CD4-positive, alpha-beta T cell treated with Interleukin-1 beta for 1 hour (primary cell): Measurements from ENCODE around the gene COPZ2.
A peak's percentile ranks its signal among the peaks of the same experiment; 100 is the strongest.
"Not testable (repeated sequence)": the region's sequence is repeated elsewhere in the genome, so short reads cannot be mapped to it uniquely, and the experiment has no call there.

Experiments used
- DNase-seq, 2 donors: peaks; one replicate each; pipeline ENCODE4 v3.0.0-alpha.2; 2020 to 2022

The COPZ2 gene

DNA sequence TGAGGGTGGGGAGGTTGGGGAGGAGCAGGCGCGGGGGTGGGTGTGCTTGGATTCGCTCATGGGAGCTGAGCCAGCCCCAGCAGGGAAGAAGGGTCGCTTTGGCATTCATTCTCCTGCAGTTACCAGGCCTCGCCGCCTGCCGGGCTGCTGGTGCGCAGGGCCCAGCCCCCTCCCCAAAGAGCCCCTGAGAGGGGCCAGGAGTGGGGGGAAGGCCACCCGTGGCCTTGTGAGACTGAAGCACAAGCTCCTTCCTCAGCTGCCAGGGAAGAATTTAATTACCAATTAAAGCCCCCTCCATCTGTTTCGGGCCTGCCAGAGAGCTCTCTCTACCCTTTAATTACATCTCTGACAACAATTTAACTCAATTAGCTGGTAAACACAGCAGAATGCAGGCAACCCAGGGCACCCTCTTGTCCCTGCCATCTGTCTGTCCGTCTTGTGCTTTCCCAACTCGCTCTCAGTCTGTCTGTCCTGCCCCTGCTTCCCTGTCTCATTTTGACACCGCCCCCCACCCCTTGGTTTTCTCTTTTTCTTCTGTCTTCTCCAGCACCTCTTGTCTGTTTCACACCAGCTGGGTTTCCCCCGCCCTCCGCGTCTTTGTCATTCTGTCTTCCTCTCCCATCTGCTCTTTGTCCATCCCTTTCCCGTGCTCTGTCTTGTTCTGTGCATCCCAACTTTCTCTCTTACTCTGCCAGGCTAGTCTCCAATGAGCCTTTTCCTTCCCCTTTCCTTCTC lies 34.0 kb downstream of the COPZ2 start:
- DNase-seq, result no peak

DNA sequence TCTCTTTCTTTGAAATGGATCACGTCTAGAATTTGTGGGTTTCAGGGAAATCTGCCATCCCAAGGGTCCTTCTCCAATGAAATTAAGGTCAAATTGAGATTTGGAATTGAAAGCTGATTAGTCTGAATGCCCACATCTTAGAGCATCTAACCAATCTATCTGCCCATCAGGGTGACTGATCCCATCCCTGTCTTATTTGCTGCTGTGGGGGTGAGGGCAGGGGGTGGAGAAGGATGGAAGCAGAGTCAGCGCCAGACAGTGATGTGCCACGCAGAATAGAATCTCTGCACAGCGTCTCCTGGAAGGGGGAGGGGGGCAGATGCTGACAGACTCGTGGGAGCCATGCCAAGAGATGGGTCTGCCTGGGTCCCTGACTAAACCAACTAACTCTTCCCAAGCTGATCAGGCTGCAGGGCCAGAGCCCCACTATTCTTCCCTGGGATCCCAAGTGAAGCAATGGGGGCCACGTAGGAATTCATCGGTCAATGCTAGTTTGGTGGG lies 34.6 kb downstream of the COPZ2 start:
- DNase-seq, result no peak

DNA sequence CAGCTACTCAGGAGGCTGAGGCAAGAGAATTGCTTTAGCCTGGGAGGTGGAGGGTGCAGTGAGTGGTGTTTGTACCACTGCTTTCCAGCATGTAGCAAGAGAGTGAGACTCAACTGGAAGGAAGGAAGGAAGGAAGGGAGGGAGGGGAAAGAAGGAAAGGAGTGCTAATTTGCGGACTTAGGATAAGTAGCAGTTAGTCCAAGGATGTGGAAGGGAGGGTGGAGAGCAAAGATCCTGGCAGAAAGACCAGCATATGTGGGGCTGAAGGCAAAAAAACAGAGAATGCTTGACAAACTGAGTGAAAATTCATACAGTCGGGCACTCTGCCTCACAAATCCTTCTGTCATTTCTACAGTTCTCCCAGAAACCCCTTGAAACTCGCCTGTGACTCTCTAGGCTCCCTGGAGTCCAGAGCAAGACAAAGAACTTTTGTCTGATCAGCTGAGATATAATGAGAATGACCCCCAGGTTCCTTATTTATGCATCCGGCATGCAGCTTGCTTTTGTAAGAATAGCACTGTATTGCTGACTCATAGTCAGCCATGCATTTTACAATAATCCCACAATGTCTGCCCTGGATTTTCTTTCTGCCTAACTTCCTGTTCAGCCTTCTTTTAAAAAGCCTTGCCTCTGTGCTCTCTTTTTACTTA lies 35.2 kb downstream of the COPZ2 start:
- DNase-seq, result peak in 1 of 2 donors; percentile 15

DNA sequence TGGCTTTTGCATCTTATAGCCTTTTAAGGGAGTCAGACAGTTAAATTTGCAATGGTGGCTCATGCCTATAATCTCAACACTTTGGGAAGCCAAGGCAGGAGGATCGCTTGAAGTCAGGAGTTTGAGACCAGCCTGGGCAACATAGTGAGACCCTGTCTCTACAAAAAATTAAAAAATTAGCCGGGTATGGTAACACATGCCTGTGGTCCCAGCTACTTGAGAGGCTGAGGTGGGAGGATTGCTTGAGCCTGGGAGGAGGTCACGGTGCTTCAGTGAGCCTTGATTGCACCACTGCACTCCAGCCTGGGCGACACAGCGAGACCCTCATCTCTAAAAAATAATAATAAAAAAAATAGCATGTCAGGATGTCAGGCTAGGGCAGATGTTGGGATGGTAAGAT lies 35.9 kb downstream of the COPZ2 start:
- not testable (repeated sequence) for DNase-seq

DNA sequence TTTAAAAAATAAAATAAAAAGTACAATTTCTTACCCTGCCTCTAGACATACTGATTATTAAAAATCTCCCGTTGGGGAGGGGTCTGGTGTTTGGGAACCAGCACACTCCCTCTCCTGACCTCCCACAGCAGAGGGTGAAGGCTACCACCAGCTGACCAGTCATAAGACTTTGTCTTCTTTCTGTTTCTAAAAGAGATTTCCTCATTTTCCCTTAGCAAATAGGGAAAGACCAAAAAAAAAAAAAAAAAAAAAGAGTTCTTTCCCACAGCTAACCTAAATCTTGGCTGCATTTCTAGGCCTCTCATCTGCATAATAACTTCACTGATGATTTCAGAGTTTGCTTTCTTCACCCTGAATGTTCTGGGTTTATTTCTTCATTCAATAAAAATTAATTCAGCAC lies 36.4 kb downstream of the COPZ2 start:
- DNase-seq, result no peak

DNA sequence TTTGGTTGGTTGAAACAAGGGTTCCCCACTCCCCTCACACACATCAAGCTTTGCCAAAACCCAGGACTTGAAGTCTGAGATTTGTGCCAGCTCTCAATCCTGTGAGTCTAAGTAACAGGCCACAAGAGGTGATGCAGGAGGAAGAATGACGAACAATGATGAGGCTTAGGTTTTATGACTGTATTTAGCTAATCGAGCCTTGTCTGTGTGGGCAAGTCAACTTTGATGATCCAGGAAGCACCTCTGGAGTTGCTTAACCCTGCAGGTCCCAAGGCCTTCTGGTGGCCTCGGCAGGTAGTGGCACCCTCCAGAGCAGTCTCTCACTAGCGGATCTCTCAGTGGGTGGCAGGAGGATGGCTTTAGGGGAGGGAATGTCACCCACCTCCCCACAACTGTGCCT lies 38.0 kb downstream of the COPZ2 start:
- no peak for DNase-seq

DNA sequence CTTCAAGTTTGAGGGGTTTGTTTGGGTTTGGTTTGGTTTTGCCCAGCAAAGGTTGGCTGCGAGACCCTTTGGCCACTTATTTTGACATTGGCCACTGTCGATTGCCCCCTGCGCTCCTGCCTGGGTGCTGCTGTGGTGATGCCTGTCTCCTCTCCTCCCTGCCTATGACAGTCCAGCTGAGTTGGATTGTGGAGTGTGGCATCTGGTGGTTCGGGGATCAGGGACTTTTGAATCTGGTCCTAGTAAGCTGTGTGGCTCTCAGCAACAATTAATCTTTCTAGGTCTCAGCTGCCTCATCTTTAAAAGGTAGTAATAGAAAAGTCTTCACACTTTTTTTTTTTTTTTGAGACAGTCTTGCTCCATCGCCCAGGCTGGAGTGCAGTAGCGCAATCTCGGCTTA lies 39.6 kb downstream of the COPZ2 start:
- no peak for DNase-seq

DNA sequence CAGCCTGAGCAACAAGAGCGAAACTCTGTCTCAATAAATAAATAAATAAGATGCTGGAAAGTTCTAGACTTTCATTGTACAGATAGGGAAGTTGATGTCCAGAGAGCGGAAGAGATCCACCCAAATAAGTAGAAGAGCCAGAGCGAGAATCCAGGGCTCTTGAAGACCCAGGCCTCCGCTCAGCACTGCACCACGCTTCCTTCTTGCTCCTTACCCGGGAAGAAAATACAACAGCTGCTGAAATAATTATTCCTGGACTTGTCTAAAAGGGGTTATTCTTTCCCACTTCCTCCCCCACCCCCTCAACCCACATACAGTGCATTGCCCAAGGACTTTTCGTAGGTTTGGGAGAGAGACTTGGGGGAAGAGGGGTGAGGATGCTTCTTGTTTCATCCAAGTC lies 40.0 kb downstream of the COPZ2 start:
- no peak for DNase-seq

DNA sequence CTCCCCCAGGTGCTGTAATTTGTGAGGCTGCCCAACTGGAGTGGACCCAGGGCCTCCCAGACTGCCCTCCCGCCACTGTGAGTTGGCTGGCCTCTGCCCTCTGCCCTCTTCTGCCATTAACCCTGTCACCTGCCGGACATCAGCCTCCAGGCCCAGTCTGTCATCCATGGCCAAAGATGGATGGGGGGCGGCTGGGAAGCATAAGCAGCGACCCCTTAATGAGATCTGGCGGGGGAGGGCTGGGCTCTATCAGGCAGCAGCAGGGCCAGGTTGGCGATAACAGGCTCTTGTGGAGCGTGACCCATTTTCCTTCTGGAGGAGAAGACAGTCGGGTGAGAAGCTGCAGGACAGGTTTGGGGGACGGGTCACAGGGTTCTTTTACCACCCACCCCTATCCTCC lies 41.4 kb downstream of the COPZ2 start:
- DNase-seq, result no peak

DNA sequence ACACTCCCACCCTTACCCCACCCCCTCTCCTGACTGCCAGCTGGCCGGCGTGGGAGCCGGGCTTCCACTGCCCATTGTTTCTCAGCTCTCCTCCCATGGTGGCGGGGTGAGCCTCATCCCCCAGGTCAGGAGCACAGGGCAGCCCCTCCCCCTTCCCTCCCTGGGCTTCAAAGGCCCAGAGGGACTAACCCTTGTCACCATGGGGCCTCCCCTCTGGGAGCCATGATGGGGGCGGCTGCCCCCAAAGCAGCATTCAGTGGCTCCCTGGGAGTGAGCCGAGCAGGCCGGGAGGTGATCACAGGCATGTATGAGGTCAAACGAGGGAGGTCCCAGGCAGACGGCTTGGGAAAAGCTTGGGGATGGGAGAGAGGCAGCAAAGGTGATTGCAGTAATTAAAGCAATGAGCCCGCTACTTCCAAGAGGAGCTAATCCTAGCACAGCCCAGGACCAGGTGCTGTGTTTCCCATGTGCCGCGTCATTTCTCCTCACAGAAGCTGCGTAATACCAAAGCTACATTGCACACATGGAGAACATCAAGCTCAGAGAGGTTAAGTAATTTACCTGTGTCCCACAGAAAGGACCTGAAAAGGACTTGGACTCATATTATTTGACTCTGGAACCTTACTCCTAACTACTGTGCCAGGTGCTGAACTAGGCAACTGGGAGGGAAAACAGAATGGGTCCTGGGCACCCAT lies 42.2 kb downstream of the COPZ2 start:
- DNase-seq, result no peak

DNA sequence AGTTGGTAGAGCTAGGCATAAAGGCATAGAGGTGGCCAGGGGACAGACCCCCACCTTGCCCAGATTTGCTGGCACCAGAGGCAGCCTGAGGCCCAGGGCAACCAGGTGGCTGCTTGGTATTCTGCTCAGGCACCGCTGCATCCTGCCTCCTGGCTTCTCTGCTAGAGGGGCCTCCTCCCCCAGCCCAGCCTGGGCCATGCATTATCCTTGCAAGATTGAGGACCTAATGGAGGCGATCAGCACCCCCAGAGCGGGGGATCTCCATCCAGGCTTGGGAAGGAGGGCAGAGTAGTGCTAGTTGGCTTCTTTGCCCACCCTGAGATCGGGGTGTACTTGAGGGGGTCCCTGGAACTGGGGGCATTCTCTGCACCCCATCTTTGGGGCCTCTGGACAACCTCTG lies 42.9 kb downstream of the COPZ2 start:
- no peak for DNase-seq

DNA sequence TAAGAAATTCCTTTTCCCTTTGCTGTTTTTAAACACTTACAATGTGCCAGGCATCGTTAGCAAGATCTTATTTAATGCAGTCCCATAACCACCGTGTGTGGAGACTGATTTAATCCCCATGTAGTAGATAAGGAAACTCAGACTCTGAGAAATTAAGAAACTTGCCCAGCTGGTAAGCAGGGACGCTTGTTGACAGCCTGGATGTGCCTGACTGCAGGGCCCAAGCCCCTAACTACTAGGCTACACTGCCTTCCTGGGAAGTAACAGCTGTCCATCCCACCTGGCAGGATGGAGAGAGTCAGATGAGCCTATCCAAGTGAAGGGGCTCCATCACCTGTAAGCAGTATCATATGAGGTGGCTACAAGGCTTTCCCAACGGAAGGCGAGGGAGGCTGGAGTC lies 43.6 kb downstream of the COPZ2 start:
- DNase-seq, result no peak

DNA sequence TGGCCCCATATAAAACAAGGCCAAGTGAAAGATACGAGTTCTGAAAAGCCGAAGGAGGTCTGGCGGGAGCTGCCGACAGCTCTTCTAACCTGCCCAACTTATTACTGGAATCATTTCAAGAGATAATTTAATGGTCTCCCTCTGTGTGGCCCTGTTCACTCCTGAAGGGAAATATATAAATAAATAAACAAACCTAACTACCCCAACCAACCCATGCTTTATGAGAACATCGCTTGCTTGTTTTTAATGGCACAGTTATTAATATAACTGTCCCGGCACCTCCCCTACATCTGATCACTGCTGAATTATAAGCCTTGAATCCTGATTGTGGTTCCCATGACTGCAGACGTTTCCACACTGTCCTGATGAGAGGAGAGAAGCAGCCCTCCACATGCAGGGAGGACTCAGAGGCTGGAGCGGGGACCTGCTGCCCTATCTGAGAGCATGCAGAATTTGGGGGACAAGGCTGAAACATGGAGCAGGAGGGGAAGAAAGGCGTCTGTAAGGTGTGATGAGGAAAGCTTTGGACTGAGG lies 44.5 kb downstream of the COPZ2 start:
- no peak for DNase-seq

DNA sequence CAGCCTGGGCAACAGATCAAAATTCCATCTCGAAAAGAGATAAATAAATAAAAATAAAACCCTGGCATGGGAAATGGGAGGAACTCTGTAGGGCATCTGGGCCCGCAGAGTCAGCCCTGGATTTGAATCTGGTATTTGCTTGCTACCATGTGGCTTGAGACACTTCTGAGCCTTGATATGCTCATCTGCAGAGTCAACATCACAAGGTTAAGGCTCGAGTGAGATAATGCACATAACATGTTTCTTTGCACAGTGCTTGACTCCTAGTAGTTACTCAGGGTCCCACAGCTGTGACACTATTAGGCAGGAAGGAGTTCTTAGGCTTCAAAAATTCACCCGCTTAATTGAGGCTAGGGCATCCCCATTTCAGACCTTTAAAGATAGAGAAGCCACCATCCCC lies 45.4 kb downstream of the COPZ2 start:
- no peak for DNase-seq

DNA sequence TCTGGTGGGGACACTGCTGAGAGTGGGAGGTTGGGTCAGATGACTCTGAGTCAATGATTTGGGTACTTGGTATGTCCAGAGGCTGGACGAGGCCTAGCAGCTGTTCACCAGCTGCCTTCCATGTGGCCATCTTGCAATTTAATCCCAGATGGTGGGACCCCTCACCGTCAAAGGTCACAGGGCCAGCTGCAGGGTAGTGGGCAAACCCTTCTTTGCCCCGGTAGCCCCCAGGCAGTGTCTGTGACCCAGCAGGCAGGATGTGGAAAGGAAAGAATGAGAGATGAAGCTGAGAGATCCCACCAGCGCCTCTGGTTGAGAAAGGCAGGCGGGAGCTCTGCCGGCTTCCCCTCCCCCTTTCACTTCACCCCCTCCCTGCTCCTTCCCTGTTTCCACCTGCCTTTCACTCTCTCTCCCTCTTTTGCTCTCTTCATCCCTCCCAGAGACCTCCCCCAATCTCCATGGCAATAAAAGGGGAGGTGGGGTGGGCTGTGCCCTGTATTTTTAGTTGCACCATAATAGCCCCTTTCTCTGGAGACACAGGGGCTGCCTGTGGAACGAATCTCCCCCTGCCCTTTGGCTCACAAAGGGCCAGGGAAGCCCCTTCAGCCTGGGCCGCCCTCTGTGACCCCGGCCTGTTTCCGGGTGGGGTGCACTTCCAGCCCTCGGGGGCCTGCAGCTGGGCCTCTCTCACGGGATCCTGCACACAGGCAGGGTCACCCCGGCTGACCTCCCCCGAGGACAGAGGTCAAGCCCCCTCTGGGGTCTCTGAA lies 46.5 kb downstream of the COPZ2 start:
- no peak for DNase-seq

DNA sequence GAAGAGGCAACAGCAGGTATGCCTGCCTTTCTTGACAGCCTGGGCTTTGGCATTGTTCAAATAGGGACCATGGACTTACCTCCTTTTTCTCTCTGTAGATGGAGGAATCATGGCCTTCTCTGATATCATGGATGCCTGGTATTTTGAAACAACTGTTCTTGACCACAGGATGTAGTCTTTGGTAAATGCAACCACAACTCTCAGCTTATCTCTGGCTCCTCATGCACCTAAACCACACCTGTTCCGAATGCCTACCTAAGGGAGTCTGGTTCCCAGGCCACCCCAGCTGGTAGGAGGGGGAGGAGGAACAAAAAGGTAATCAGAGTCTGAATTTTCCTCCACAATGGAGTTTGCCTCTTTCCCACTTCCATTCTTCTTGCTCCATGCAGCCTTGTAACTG lies 47.9 kb downstream of the COPZ2 start:
- DNase-seq, result no peak

DNA sequence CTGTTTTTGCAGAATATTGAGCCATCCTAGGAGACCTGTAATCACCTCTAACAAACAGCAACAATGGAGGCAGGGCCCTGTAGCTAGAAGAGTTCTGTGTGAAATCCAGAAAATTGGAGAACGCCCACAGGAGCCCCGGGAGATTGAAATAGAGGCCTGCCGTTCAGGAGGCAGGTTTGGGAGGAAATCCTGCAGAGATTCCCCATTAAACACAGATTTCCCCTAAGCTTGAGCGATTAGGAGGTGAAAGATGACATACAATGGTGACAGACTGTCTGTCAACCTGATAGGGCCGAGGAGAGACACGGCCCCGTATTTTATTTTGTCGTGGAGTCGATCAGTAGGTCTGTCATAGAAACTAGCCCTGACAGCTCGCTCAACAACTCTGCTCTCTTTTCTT lies 48.4 kb downstream of the COPZ2 start:
- DNase-seq, result no peak

DNA sequence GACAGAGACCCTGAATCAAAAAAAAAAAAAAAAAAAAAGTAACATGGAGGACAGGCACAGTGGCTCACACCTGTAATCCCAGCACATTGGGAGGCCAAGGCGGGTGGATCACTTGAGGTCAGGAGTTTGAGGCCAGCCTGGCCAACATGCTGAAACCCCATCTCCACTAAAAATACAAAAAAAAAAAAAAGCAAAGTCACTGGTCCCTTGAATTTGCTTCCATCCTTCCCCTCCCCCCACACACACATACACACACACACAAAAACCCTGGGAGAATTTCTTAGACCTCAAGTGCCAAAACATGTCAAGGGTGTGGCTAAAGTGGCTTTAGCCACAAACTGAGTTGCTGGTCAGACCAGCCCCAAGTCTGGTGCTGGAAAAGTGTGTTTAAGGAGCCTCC lies 49.2 kb downstream of the COPZ2 start:
- not testable (repeated sequence) for DNase-seq

DNA sequence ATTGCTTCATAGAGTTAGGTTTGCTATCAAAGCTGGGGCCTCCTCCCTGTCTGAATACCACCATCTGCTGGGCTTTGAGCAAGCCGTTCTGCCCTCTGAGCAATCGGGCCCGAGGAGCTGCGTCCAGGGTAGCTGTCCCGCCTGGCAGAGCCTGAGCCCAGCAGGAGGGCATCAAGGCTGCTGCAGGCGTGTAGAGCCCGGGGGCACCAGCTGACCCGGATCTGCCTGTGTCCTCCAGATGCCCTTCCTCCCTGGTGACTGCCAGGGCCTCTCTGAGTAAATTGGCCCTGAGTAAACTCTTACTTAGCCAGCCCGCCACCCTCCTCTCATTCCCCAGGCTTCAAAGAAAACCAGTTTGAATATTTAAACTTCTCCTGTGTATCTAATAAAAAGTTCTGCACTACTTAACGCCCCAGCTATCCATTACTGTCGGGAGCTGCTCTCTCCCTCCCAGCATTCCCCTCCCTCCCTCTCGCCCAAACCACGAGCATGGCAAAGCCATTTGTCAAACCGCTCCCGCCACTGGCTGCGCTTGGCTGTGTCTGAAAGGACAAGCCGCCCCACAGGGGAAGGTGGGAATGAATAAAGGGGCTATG lies 50.3 kb downstream of the COPZ2 start:
- DNase-seq, result no peak

DNA sequence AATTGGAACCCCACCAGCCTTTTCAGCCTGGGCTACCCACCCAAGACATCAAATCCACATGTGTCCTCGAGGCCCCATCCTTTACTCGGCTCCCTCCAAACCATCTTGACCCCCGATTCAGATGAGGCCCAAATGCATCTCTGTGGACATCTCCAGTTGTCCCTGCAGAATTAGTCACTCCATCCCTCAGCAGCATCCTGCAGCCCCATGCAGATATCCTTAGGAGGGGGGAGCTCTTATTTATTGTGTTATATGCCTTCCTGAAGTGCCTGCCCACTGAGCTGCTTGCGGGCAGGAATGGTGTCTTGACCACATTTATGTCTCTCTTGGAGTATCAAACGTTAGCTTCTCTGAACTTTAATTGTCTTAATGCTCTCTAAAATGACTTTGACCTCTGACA lies 51.1 kb downstream of the COPZ2 start:
- DNase-seq, result no peak

DNA sequence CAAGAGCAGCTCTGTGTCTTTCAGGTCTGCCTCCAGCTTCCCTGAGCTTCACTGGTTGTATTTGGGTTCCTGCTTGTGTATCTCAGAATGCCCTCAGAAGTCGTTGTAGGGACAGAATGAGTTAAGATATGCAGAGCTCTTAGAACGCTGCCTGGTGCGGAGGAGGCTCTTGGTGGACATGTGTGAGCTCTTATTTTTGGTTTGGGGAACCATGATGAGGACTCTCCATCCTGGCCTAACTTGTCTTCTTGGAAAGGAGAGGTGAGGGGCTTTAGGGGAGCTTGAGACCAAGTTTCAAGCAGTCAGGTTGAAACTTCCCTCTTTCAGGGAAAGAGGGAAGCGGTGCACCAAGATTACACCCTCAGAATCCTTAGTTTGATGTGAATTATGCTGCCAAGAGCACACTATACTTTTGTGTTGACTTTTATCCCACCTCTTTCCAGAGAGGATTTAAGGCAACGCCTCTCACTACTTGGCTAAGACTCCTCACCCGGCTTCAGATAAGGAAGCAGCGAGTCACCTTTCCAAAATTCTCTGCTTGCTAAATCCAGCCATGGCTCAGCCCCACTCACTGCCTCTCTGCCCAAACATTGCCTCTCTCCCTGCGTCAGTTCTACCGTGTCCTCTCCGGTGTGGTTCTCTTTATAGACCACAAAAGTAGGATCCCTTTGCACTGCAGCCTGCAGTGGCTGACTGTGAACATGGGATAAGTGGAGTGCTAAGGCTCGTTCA lies 53.9 kb downstream of the COPZ2 start:
- no peak for DNase-seq
